ENCODE results near the gene IGSF8. TPM values are rescaled to one million over a fixed set of nuclear protein-coding genes. Genes with fewer than 3 reads are reported as not detected.

Gene IGSF8
- total and polyA plus RNA-seq, 9 donors, result 7.3 to 45.6 (median 34.2) TPM

GRCh38 chr1:160049101-160049500 is 49.3 kb downstream of the IGSF8 start:
- no peak for DNase-seq
- 78 to 90% (median 78%) methylated on average over 3 of the region's 3 CpGs for WGBS, 3 donors

GRCh38 chr1:160048335-160048734 is 50.1 kb downstream of the IGSF8 start:
- Histone ChIP-seq H3K9me3 (no peaks in the 10 kb centered on the region), H3K27me3 (no peaks in the 10 kb centered on the region), H3K36me3 (no peaks in the 10 kb centered on the region), H3K4me3 (no peak overlapping the region), H3K27ac (no peak overlapping the region), H3K4me1 (ENCODE audit: insufficient read depth) (peaks cover 2% of the 10 kb centered on the region)
- DNase-seq, result no peak
- intact Hi-C loops (cut with DNase I), result no loop called here
- TF ChIP-seq EP300 (IDR thresholded peaks at IDR 0.05) (no peak), POLR2A (IDR thresholded peaks at IDR 0.05) (no peak), CTCF (IDR thresholded peaks at IDR 0.05) (no peak)

More at GRCh38 chr1:160049101-160049500, 49.3 kb downstream of the IGSF8 start:
- H3K4me3 ChIP-seq, result no peak overlapping the region
- no peak for TF ChIP-seq CTCF (IDR thresholded peaks at IDR 0.05)
- TF ChIP-seq POLR2A (IDR thresholded peaks at IDR 0.05), result no peak
- no peak for TF ChIP-seq EP300 (IDR thresholded peaks at IDR 0.05)
- H3K27me3 ChIP-seq, result no peaks in the 10 kb centered on the region
- H3K36me3 ChIP-seq, result no peaks in the 10 kb centered on the region
- intact Hi-C loops (cut with DNase I), result no loop called here
- peaks cover 2% of the 10 kb centered on the region for H3K4me1 ChIP-seq (ENCODE audit: insufficient read depth)
- no peak overlapping the region for H3K27ac ChIP-seq
- no peaks in the 10 kb centered on the region for H3K9me3 ChIP-seq

- no peaks in the 10 kb centered on the region for H3K27me3 ChIP-seq
- WGBS, 3 donors, result 46 to 59% (median 51%) methylated on average over 9 of the region's 9 CpGs
- no peaks in the 10 kb centered on the region for H3K36me3 ChIP-seq
- H3K4me1 ChIP-seq (ENCODE audit: insufficient read depth), result peaks cover 2% of the 10 kb centered on the region
- no peak overlapping the region for H3K4me3 ChIP-seq
- intact Hi-C loops (cut with DNase I), result no loop called here
- DNase-seq, result no peak
- no peaks in the 10 kb centered on the region for H3K9me3 ChIP-seq
- no peak for TF ChIP-seq EP300 (IDR thresholded peaks at IDR 0.05)
- TF ChIP-seq CTCF (IDR thresholded peaks at IDR 0.05), result no peak
- no peak for TF ChIP-seq POLR2A (IDR thresholded peaks at IDR 0.05)
- no peak overlapping the region for H3K27ac ChIP-seq
Observed at GRCh38 chr1:160047111-160047991, 51.1 kb downstream of the IGSF8 start.

- H3K36me3 ChIP-seq, result no peaks in the 10 kb centered on the region
- no peak overlapping the region for H3K4me3 ChIP-seq
- peaks cover 2% of the 10 kb centered on the region for H3K4me1 ChIP-seq (ENCODE audit: insufficient read depth)
- WGBS, 3 donors, result 2 to 3% (median 2%) methylated on average over 11 of the region's 11 CpGs
- intact Hi-C loops (cut with DNase I), result no loop called here
- DNase-seq, result peak; percentile 31 to 65 (median 39)
- no peak overlapping the region for H3K27ac ChIP-seq
- TF ChIP-seq EP300 (IDR thresholded peaks at IDR 0.05) (no peak), POLR2A (IDR thresholded peaks at IDR 0.05) (no peak), CTCF (IDR thresholded peaks at IDR 0.05) (no peak)
- no peaks in the 10 kb centered on the region for H3K27me3 ChIP-seq
- no peaks in the 10 kb centered on the region for H3K9me3 ChIP-seq
Observed at GRCh38 chr1:160046494-160047110, 51.8 kb downstream of the IGSF8 start.

Data from ovary (tissue), 9 donors.